ENCODE measurements around the gene PODXL. TPM values are rescaled to one million over a fixed set of nuclear protein-coding genes. Genes with fewer than 3 reads are reported as not detected.

The PODXL gene
- total and polyA plus RNA-seq, 2 of the 8 experiments (the other 6 are each of a cell fraction or from before 2014, with no cell fraction given), result 638 to 925 TPM

GRCh38 chr7:131586259-131586658, 29.8 kb upstream of the PODXL start:
- Histone ChIP-seq H4K20me1 (replicated peaks in 1 of 2; ENCODE audit: control insufficient read depth in 1 of 2, insufficient read depth in 2 of 2, low read length in 2 of 2) (peaks cover 0 to 9% of the 10 kb centered on the region in 2 experiments), H2BK15ac (ENCODE audit: low read length) (peak overlapping the region; percentile 97; the same call in 1 of the 2 replicates), H3K9ac (replicated peaks in 1 of 4; ENCODE audit: extremely low read depth in 1 of 4, low read depth in 3 of 4, low read length in 3 of 4) (no peak overlapping the region), H4K91ac (replicated peaks; ENCODE audit: insufficient read length, low read length) (peak overlapping the region; percentile 98), H4K8ac (ENCODE audit: extremely low read depth, insufficient read depth, low read length) (no peak overlapping the region; the same call in 1 of the 2 replicates), H3K18ac (ENCODE audit: extremely low read depth, low read length) (peak overlapping the region; percentile 93), H3K36me3 (ENCODE audit: control insufficient read depth in 2 of 4, insufficient read depth in 4 of 4, low read length in 3 of 4) (no peaks in the 10 kb centered on the region; a peak in 1 of 8 replicates), H3K27me3 (replicated peaks in 1 of 4; ENCODE audit: control insufficient read depth in 3 of 4, extremely low read depth in 1 of 4, insufficient read depth in 3 of 4, low read length in 3 of 4) (0 out of 7 replicates have a peak, but pooled peaks cover 0 to 3% (median 0%) of the 10 kb centered on the region in 4 experiments), H2BK120ac (replicated peaks; ENCODE audit: low read depth, low read length) (no peak overlapping the region), H2BK5ac (ENCODE audit: low read depth, low read length) (peak overlapping the region; percentile 93; the same call in 1 of the 2 replicates), H2BK20ac (ENCODE audit: low read length) (peak overlapping the region; percentile 100; the same call in 1 of the 2 replicates), H3K23ac (ENCODE audit: insufficient read length) (no peak overlapping the region), H3K79me2 (ENCODE audit: control insufficient read depth in 1 of 2, insufficient read depth in 2 of 2, low read length in 2 of 2) (no peaks in the 10 kb centered on the region), H3K56ac (replicated peaks; ENCODE audit: insufficient read length, low read depth, low read length) (no peak overlapping the region), H4K5ac (ENCODE audit: insufficient read length, low read depth, low read length) (no peak overlapping the region), H2AK5ac (ENCODE audit: low read depth, low read length) (peak overlapping the region; percentile 99), H3K23me2 (ENCODE audit: low read depth, low read length) (peaks cover 11% of the 10 kb centered on the region; the same call in 1 of the 2 replicates), H3K14ac (ENCODE audit: insufficient read length) (no peak overlapping the region), H3K4me3 (ENCODE audit: extremely low read depth in 1 of 4, insufficient read depth in 2 of 4, low read depth in 3 of 4, low read length in 4 of 4) (no peak overlapping the region), H3K9me3 (ENCODE audit: insufficient read depth in 2 of 2, low read depth in 1 of 2, low read length in 1 of 2) (no peaks in the 10 kb centered on the region), H3K27ac (ENCODE audit: low read depth, low read length) (no peak overlapping the region), H3K4me1 (replicated peaks in 1 of 4; ENCODE audit: control insufficient read depth in 3 of 4, insufficient read depth in 4 of 4, low read length in 3 of 4) (peaks cover 0 to 25% (median 10%) of the 10 kb centered on the region in 4 experiments; a peak in 6 of 7 replicates), H3K79me1 (ENCODE audit: low read depth, low read length) (peaks cover 8% of the 10 kb centered on the region; the same call in 1 of the 2 replicates), H3K4ac (replicated peaks; ENCODE audit: insufficient read length, low read depth, low read length) (peak overlapping the region; percentile 51), H2AFZ (ENCODE audit: low read length) (no peak overlapping the region), H2BK12ac (ENCODE audit: low read depth, low read length) (peak overlapping the region; percentile 98; the same call in 1 of the 2 replicates), H3K4me2 (ENCODE audit: insufficient read depth in 1 of 2, low read depth in 2 of 2, low read length in 2 of 2) (no peak overlapping the region; a peak in 1 of 4 replicates)
- CTCF ChIA-PET (ENCODE audit: partially characterized antibody), result interaction anchor here (0.7 to 1.7 kb wide), 9 partner anchors 9 to 70 kb away, joined by 3 to 8 read pairs (median 4); no protein-coding TSS in a partner anchor
- POLR2A ChIA-PET (ENCODE audit: partially characterized antibody), result interaction anchor here (0.6 to 1.6 kb wide), 10 partner anchors 13 to 244 kb away, joined by 3 to 5 read pairs (median 4); no protein-coding TSS in a partner anchor
- 77% methylated on average over 5 of the region's 5 CpGs; no CpG with 5 or more reads in 1 of the 2 experiments for WGBS, 2 experiments (ENCODE audit: extremely low coverage in 1 of 2, insufficient coverage in 1 of 2, insufficient read length in 1 of 2, insufficient replicate concordance in 2 of 2, low coverage in 1 of 2, low lambda C conversion rate in 2 of 2, missing lambda C conversion rate in 1 of 2)
- FAIRE-seq, result no peak
- DNase-seq (ENCODE audit: low read depth in 1 of 2, low spot score in 2 of 2), result no peak
- TF ChIP-seq GABPA (IDR thresholded peaks at IDR 0.05; ENCODE audit: borderline replicate concordance, insufficient read depth, low read length) (no peak), MAX (IDR thresholded peaks at IDR 0.05) (no peak), MAFK (IDR thresholded peaks at IDR 0.05; ENCODE audit: low read depth, low read length) (no peak), NANOG (IDR thresholded peaks at IDR 0.05; ENCODE audit: insufficient read depth, low read depth, low read length, poor library complexity, severe bottlenecking) (no peak), CTCF (IDR thresholded peaks at IDR 0.05; ENCODE audit: control extremely low read depth in 1 of 3, insufficient read depth in 1 of 3, low read depth in 1 of 3, low read length in 3 of 3) (no peak), RBBP5 (IDR thresholded peaks at IDR 0.05; ENCODE audit: borderline replicate concordance, low read depth, low read length) (no peak), RNF2 (IDR thresholded peaks at IDR 0.05; ENCODE audit: borderline replicate concordance, low read depth, low read length, missing control alignments, poor library complexity, severe bottlenecking) (no peak), SAP30 (IDR thresholded peaks at IDR 0.05; ENCODE audit: insufficient read depth, insufficient replicate concordance, low read length) (no peak)

Measured in H1 (cell line).